Renal cortex interstitium (tissue), 11 donors: Measurements from ENCODE around the gene CMTM3. TPM values are rescaled to one million over a fixed set of nuclear protein-coding genes. Genes with fewer than 3 reads are reported as not detected.
"Not testable (repeated sequence)": the region's sequence is repeated elsewhere in the genome, so short reads cannot be mapped to it uniquely, and the experiment has no call there.

ENCODE experiments used
- DNase-seq, 11 donors: peaks; one replicate each; pipeline ENCODE4 v3.0.0-alpha.2; 2013; ENCODE audit warnings: low read depth in 9 of 11, low spot score in 4 of 11; ENCODE audit errors: extremely low read depth in 1 of 11
- polyA plus RNA-seq, 3 donors: library from polyadenylated mRNA; unstranded; fragments of 120-200 nt; gene quantifications; one replicate each; pipeline ENCODE4 v1.2.1, GENCODE V29; 2013; ENCODE audit not compliant: insufficient read length in 3 of 3

Gene CMTM3
- polyA plus RNA-seq, 3 donors = 53.0 to 72.1 (median 63.7) TPM

DNA sequence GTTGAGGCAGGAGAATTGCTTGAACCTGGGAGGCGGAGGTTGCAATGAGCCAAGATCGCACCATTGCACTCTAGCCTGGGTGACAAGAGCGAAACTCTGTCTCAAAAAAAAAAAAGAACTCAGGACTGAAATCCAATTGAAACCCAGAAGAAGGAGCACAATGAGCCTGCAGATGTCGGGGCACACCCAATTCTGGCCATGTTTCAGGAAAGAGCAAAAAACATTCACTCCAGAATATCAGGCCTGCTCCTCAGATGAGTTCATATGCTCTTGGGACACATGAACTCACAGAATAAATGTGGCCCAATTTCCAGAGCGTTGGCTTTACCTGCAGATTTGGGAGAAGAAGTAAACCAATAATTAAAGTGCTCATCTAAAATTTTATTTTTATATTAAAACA, 28.2 kb upstream of the CMTM3 start:
- DNase-seq = no peak

GRCh38 chr16:66578651-66579531, 25.6 kb upstream of the CMTM3 start, which contains the start of gene CMTM2:
TSS of gene CMTM2 (plus strand) at chr16:66579463. CDS start at chr16:66579608, 145 bp downstream.
- DNase-seq = peak in 3 of 11 donors; percentile 12 to 23 (median 18)

GRCh38 chr16:66580605-66581209, 23.8 kb upstream of the CMTM3 start:
- peak in 3 of 11 donors; percentile 15 to 22 (median 17) for DNase-seq

DNA sequence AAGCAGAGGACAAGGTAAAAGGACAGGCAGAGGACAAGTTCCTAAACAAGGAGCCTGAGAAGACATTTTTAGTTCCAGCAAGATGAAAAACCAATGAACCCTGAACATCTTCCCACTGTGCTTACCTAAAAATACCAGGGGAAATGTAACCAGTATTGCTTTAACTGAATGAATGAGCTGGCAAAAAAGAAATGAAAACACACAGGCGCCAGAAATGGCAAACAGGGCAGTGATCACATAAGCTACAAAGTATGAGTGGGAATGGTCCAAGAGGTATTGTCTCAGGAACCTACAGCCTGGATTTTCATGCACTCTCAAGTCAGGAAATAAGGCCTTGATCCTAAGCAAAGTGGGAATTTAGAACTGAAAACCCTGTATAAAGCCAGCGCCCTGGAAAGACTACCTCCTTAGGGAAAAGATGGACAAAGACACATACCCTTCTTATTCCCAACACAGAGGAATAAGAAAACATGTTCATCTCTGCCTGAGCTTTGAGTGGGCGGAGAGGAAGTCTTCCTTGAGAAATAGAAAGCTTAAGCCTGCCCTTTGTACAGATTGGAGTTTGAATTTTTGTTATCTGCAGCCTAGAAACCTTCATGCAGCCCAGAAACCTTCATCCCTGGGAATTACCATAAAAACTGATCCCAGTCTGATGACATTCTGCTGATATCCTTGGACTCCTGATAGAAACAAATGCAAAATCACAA, 23.1 kb upstream of the CMTM3 start:
- DNase-seq = no peak

GRCh38 chr16:66585481-66586239, 18.8 kb upstream of the CMTM3 start:
- DNase-seq = no peak

DNA sequence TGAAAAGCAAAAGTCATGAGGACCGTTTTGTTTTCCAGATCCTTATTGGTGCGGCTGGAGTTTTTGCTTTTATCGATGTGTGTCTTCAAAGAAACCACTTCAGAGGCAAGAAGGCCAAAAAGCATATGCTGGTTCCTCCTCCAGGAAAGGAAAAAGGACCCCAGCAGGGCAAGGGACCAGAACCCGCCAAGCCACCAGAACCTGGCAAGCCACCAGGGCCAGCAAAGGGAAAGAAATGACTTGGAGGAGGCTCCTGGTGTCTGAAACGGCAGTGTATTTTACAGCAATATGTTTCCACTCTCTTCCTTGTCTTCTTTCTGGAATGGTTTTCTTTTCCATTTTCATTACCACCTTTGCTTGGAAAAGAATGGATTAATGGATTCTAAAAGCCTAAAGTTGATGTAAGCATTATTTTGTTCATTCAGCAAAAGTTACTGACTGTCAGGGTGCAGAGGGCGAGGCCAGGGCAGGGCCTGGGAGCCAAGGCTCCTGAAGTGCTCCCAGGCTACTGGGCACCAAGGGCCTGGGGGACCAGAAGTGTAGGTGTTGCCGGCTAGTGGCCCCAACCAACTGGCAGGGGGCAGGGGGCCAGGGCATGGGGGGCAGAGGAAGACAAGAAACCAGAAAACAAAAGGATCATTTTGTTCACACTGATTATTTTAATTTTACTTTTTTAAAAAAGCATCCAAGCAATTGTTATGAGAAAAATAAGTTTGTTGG, 16.5 kb upstream of the CMTM3 start:
- DNase-seq = no peak

GRCh38 chr16:66588981-66589713, 15.4 kb upstream of the CMTM3 start:
- no peak for DNase-seq

- DNase-seq = no peak
These were observed 14.2 kb upstream of the CMTM3 start for GRCh38 chr16:66590322-66590721.

DNA sequence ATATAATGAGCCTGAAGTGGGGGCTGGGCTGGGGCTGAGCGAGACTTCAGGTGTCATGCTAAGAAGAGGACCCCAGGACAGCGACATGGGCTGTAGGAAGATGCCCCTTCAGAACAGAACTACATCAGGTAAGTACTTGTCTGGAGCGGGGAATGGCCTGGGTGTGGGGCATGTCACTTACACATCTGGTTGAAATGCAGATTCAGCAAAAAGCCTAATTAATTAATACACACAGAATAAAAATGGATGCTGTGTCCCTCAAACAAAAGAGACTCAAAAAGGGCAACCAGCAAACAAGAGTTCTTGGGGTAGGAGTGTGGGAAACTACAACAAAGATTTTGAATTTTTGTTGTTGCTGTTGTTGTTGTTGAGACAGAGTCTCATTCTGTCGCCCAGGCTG, 13.5 kb upstream of the CMTM3 start:
- no peak for DNase-seq

DNA sequence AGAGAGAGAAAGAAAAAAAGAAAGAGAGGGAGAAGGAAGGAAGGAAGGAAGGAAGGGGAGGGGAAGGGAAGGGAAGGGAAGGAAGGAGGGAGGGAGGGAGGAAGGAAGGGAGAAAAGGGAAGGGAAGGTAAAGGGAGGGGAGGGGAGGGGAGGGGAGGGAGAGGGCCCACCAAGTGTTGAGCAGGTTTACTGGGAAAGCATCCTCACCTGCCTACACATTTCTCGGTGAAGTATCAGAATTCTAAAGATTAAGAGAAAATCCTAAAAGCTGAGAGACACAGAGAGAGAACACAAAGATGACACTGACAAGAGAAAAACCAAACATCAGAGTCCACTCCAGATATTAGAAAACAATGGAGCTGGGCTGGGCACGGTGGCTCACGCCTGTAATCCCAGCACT, 12.3 kb upstream of the CMTM3 start:
- DNase-seq = no peak

DNA sequence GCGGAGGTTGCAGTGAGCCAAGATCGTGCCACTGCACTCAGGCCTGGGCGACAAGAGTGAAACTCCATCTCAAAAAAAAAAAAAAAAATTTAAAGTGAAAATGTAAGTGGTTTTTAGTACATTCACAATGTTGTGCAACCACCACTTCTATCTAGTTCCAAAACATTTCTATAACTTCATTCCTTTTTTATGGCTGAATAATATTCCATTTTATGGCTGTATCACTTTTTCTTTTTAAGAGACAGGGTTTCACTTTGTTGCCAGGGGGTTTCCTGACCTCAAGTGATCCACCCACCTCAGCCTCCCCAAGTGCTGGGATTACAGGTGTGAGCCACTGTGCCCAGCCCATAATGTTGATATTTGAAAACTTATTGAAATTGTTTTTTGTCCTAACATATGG, 11.7 kb upstream of the CMTM3 start:
- DNase-seq = no peak

- no peak for DNase-seq
These were observed 9.8 kb upstream of the CMTM3 start for GRCh38 chr16:66594739-66595138.

DNA sequence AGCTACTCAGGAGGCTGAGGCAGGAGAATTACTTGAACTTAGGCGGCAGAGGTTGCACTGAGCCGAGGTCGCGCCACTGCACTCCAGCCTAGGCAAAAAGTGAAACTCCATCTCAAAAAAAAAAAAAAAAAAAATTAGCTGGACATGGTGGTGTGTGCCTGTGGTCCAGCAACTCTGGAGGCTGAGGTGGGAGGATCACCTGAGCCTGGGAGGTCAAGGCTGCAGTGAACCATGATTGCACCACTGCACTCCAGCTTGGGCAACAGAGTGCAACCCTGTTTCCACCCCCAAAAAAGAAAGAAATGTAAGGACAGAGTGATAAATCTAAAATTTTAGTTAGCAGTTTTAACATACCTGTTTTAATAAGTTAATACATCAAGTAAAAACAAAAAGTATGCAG, 7.9 kb upstream of the CMTM3 start:
- DNase-seq = not testable (repeated sequence)

DNA sequence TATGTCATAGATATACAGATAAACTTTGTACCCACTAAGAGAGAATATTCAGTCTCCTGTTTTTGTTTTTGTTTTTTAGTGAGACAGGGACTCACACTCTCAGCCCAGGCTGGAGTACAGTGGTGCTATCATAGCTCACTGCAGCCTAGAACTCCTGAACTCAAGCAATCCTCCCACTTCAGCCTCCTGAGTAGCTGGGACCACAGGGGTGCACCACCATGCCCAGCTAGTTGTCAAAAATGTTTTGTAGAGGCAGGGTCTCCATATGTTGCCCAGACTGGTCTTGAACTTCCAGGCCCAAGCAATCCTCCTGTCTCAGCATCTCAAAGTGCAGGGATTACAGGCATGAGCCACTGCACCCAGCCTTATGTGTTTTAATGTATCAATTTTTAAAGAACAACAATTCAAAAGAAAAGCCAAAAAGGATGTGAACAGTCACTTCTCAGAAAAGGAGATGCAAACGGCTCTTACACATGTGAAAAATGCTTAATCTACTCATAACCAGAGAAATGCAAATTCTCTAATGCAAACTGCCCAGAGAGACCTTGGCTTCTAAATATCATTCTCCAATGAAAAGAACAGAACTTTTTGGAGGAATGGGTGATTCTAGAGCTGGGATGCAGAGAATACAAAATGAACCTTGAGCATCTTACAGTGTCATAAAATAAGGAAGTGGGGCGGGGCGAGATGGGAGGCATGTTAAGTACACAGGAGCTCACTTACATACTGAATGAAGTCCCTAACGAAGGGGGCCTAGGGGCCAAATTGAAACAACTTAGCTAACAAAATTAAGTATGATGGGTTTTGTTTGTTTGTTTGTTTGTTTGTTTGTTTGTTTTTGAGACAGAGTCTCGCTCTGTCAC, 7.3 kb upstream of the CMTM3 start:
- no peak for DNase-seq

DNA sequence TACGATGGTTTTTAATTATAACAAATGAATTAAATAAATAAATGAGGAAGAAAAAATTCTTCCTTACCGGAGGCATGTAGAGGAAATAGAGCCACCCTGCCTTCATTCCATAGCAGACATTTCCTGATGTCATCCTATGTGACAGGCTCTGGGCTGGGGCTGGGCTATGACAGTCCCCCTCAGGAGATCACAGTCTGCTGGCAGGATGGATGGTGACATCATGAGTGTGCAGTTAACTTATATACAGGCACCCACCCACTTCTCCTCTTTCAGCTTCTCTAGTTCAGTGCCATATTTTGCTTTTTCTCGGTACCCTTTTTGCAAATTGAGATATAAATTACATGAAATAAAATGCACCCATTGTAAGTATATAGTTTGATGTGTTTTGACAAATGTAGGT, 6.4 kb upstream of the CMTM3 start:
- no peak for DNase-seq

DNA sequence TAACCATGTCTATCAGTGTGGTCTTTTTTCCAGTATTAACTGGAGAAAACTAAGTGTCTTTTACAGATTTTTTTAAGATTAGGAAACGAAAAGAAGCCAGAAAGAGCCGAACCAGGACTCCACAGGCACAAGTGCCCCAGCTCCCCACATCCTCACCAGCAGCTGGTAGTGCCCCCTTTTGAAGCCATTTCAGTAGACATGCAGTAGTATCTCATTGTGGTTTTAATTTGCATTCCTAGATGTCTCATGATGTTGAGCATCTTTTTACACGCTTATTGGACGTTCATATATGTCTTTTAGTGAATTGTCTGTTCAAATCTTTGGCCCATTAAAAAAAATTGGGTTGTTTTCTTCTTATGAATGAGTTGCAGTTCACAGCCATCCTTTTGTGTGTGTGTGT, 4.8 kb upstream of the CMTM3 start:
- no peak for DNase-seq

- no peak for DNase-seq
These were observed 4.0 kb upstream of the CMTM3 start for GRCh38 chr16:66600477-66600876.
